ENCODE data around the gene POLDIP2. TPM values are rescaled to one million over a fixed set of nuclear protein-coding genes. Genes with fewer than 3 reads are reported as not detected.

The POLDIP2 gene
- total RNA-seq, 3 donors from 2014 or later, result 141 to 168 (median 150) TPM

DNA sequence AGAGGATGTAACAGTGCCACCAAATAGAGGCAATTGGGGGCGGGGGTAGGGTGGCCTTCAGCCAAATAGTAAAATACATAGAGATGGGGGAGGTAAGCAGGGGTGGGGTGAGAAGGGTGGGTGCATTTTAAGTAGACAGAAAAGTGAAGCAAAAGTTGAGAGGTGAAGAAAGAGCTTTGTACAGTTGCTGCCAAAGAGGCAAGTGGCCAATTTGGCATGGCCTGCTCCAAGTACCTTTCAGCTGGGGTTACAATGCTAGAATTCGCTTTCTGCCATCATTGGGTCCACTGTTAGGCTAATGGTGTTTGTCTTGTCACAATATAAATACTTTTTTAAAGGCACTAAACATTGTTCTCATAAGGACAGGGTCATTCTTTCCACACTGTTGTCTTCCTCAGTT lies 43.5 kb downstream of the POLDIP2 start:
- peaks cover 12% of the 10 kb centered on the region for H3K4me1 Mint-ChIP-seq (ENCODE audit: low read depth)

DNA sequence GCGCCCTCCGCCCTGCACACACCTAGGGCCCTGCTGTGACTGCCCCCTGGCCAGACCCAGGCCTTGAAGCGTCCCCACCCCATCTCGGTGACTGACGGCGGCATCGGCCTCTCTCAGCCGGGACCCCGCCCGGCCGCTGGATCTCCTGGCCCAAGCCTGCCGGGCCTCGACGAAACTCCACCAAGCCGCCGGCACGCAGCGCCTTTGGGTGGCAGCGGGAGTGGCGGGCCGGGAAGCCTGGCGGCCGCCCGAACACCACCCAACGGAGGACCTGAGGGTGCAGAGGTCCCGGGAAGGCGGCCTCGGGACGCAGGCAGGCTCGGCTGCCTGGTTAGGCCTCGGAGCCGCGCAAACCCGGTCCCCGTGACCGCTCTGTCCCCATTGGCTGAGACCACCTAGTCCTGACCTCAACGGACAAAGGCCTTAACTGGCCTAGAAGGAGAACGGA lies 50.3 kb downstream of the POLDIP2 start:
- no peaks in the 10 kb centered on the region for H3K4me1 Mint-ChIP-seq (ENCODE audit: low read depth)
- no peaks in the 10 kb centered on the region for H3K9me3 Mint-ChIP-seq
- ATAC-seq, result no peak
- H3K4me3 Mint-ChIP-seq, result no peak overlapping the region
- no peaks in the 10 kb centered on the region for H3K36me3 Mint-ChIP-seq (ENCODE audit: insufficient read depth)
- H3K27me3 Mint-ChIP-seq (ENCODE audit: low read depth), result peaks cover 12% of the 10 kb centered on the region
- DNase-seq, result no peak

More for the DNA sequence above, 43.5 kb downstream of the POLDIP2 start:
- DNase-seq (no peak), ATAC-seq (no peak)
- no peaks in the 10 kb centered on the region for H3K27me3 Mint-ChIP-seq (ENCODE audit: low read depth)
- H3K9me3 Mint-ChIP-seq, result no peaks in the 10 kb centered on the region
- no peak overlapping the region for H3K4me3 Mint-ChIP-seq
- no peaks in the 10 kb centered on the region for H3K36me3 Mint-ChIP-seq (ENCODE audit: insufficient read depth)

DNA sequence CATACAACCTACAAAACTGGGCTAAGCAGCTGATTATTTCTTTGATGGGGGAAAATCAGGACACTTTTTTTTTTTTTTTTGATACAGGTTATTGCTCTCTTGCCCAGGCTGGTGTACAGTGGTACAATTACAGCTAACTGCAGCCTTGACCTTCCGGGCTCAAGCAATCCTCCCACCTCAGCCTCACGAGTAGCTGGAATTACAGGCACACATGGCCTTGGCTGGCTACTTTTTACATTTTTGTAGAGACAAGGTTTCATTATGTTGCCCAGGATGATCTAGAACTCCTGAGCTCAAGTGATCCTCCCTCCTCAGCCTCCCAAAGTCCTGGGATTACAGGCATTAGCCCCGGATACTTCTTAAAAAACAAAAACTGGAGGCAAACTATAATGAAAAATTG lies 58.9 kb downstream of the POLDIP2 start:
- DNase-seq, result no peak
- H3K27me3 Mint-ChIP-seq (ENCODE audit: low read depth), result peaks cover 6% of the 10 kb centered on the region
- no peaks in the 10 kb centered on the region for H3K9me3 Mint-ChIP-seq
- ATAC-seq, result no peak
- H3K4me3 Mint-ChIP-seq, result no peak overlapping the region
- H3K4me1 Mint-ChIP-seq (ENCODE audit: low read depth), result peaks cover 11% of the 10 kb centered on the region
- H3K36me3 Mint-ChIP-seq (ENCODE audit: insufficient read depth), result no peaks in the 10 kb centered on the region

Other genes starting within 250 kb of the POLDIP2 start
- gene TMEM97, start 38.3 kb downstream of the POLDIP2 start, total RNA-seq, result 10 to 100 TPM; 41.3 to 55.1 (median 44.8) TPM
- gene IFT20, start 22.1 kb downstream of the POLDIP2 start, total RNA-seq, result 10 to 100 TPM; 18.1 to 22.1 (median 19.4) TPM
- gene TNFAIP1, start 21.8 kb downstream of the POLDIP2 start, total RNA-seq, result 10 to 100 TPM; 19.5 to 24.2 (median 23.1) TPM
- gene SEBOX, start 7.7 kb upstream of the POLDIP2 start, total RNA-seq, result not detected
- gene VTN, start 12.8 kb upstream of the POLDIP2 start, total RNA-seq, result 1 to 10 TPM in 1 of 3 donors, under 1 TPM in 2; 0.60 to 1.1 (median 0.94) TPM
- 10 to 100 TPM; 28.5 to 30.9 (median 29.2) TPM for gene SARM1, start 14.2 kb upstream of the POLDIP2 start, total RNA-seq
- gene SLC46A1, start 48.7 kb upstream of the POLDIP2 start, total RNA-seq, result 1 to 10 TPM; 4.8 to 5.3 (median 4.9) TPM
- not detected for gene SLC13A2, start 116.1 kb upstream of the POLDIP2 start, total RNA-seq
- not detected for gene FOXN1, start 148.8 kb upstream of the POLDIP2 start, total RNA-seq
- gene UNC119, start 195.1 kb upstream of the POLDIP2 start, total RNA-seq, result 10 to 100 TPM; 21.7 to 26.0 (median 21.8) TPM
- gene PIGS, start 214.0 kb upstream of the POLDIP2 start, total RNA-seq, result 10 to 100 TPM; 47.0 to 49.9 (median 48.3) TPM
- 10 to 100 TPM; 12.4 to 18.4 (median 16.5) TPM for gene ALDOC, start 219.4 kb upstream of the POLDIP2 start, total RNA-seq
- gene SPAG5, start 241.5 kb upstream of the POLDIP2 start, total RNA-seq, result 10 to 100 TPM; 23.8 to 30.4 (median 30.1) TPM

All from activated T-cell treated with anti-CD3 and anti-CD28 coated beads, Interleukin-2, amount 50 U/mL, for 4 hours (primary cell).